ENCODE measurements around the gene PCBP4.

Gene PCBP4

GRCh38 chr3:51969841-51970240 lies 2.6 kb upstream of the PCBP4 start (continued):
- no peak for TF ChIP-seq CREB5 (CRISPR knock-in tag; IDR thresholded peaks at IDR 0.05; ENCODE audit: low read depth)
- no peak for TF ChIP-seq PPARA (CRISPR knock-in tag; IDR thresholded peaks at IDR 0.05; ENCODE audit: borderline replicate concordance)
- TF ChIP-seq ISL1 (CRISPR knock-in tag; IDR thresholded peaks at IDR 0.05) = no peak
- TF ChIP-seq OSR1 (CRISPR knock-in tag; IDR thresholded peaks at IDR 0.05) = no peak
- no peak for TF ChIP-seq CSDC2 (CRISPR knock-in tag; IDR thresholded peaks at IDR 0.05)
- no peak for TF ChIP-seq ZC3H10 (CRISPR knock-in tag; IDR thresholded peaks at IDR 0.05)
- TF ChIP-seq ESRRG (CRISPR knock-in tag; IDR thresholded peaks at IDR 0.05) = no peak
- no peak for TF ChIP-seq GLIS3 (CRISPR knock-in tag; IDR thresholded peaks at IDR 0.05)
- TF ChIP-seq PATZ1 (CRISPR knock-in tag; IDR thresholded peaks at IDR 0.05; ENCODE audit: borderline replicate concordance) = no peak
- TF ChIP-seq ZNF70 (CRISPR knock-in tag; IDR thresholded peaks at IDR 0.05) = no peak

GRCh38 chr3:51968883-51969678 lies 1.8 kb upstream of the PCBP4 start:
- TF ChIP-seq ZNF565 (CRISPR knock-in tag; conservative IDR thresholded peaks at IDR 0.05; ENCODE audit: low read depth) (no peak), OSR1 (CRISPR knock-in tag; IDR thresholded peaks at IDR 0.05) (no peak), ISL1 (CRISPR knock-in tag; IDR thresholded peaks at IDR 0.05) (no peak), ZC3H10 (CRISPR knock-in tag; IDR thresholded peaks at IDR 0.05) (no peak), SNAI2 (CRISPR knock-in tag; IDR thresholded peaks at IDR 0.05) (no peak), ZNF8 (CRISPR knock-in tag; IDR thresholded peaks at IDR 0.05) (no peak), ARNTL (CRISPR knock-in tag; IDR thresholded peaks at IDR 0.05; ENCODE audit: borderline replicate concordance, low read depth) (no peak), POU6F1 (CRISPR knock-in tag; IDR thresholded peaks at IDR 0.05; ENCODE audit: borderline replicate concordance, low read depth) (no peak), TSHZ2 (CRISPR knock-in tag; IDR thresholded peaks at IDR 0.05) (no peak), TCF4 (CRISPR knock-in tag; IDR thresholded peaks at IDR 0.05; ENCODE audit: borderline replicate concordance) (no peak), CREB5 (CRISPR knock-in tag; IDR thresholded peaks at IDR 0.05; ENCODE audit: low read depth) (no peak), PATZ1 (CRISPR knock-in tag; IDR thresholded peaks at IDR 0.05; ENCODE audit: borderline replicate concordance) (no peak)
- no peak for ATAC-seq

All from SK-N-SH treated with all-trans-retinoic acid at 6 μM for 48 hours (cell line).